HG02642 (cell line): ENCODE results near the gene PAPOLB.

ENCODE experiments used
- ATAC-seq: cut with Tn5 transposase; IDR thresholded peaks from one replicate; pipeline ENCODE4 v1.9.1; 2021; ENCODE audit warnings: mild to moderate bottlenecking; ENCODE audit not compliant: unreplicated experiment, poor library complexity

PAPOLB gene

GRCh38 chr7:4878336-4879335 lies 16.8 kb upstream of the PAPOLB start:
- ATAC-seq: no peak

GRCh38 chr7:4876586-4876985 lies 14.8 kb upstream of the PAPOLB start:
- ATAC-seq: no peak

GRCh38 chr7:4875391-4875790 lies 13.6 kb upstream of the PAPOLB start:
- ATAC-seq: no peak

- ATAC-seq: no peak
Measured at GRCh38 chr7:4873071-4873944, 11.5 kb upstream of the PAPOLB start.

- no peak for ATAC-seq
Measured at GRCh38 chr7:4871930-4872675, 10.3 kb upstream of the PAPOLB start.

- ATAC-seq: no peak
Measured at GRCh38 chr7:4871056-4871680, 9.3 kb upstream of the PAPOLB start.

GRCh38 chr7:4868493-4868892 lies 6.7 kb upstream of the PAPOLB start:
- ATAC-seq: no peak

- no peak for ATAC-seq
Measured at GRCh38 chr7:4866528-4867496, 5.0 kb upstream of the PAPOLB start.

- ATAC-seq: no peak
Measured at GRCh38 chr7:4862156-4862555, 326 bp upstream of the PAPOLB start.

- ATAC-seq: no peak
Measured at GRCh38 chr7:4861227-4861626, 603 bp downstream of the PAPOLB start.

GRCh38 chr7:4857189-4857588 lies 4.6 kb downstream of the PAPOLB start:
- ATAC-seq: no peak

- no peak for ATAC-seq
Measured at GRCh38 chr7:4856336-4857057, 5.3 kb downstream of the PAPOLB start.

- no peak for ATAC-seq
Measured at GRCh38 chr7:4854916-4855315, 6.9 kb downstream of the PAPOLB start.

GRCh38 chr7:4851459-4852422 lies 10.1 kb downstream of the PAPOLB start:
- ATAC-seq: no peak

GRCh38 chr7:4850262-4850795 lies 11.5 kb downstream of the PAPOLB start:
- no peak for ATAC-seq

- no peak for ATAC-seq
Measured at GRCh38 chr7:4849390-4849789, 12.4 kb downstream of the PAPOLB start.

GRCh38 chr7:4845740-4846142 lies 16.1 kb downstream of the PAPOLB start:
- no peak for ATAC-seq
